K562 (cell line): ENCODE data around the gene ETV4. TPM values are rescaled to one million over a fixed set of nuclear protein-coding genes. Genes with fewer than 3 reads are reported as not detected.

Source experiments
- ATAC-seq: fragments of 200-7000 bp; cut with Tn5 transposase; 3 replicates; pipeline ENCODE4 v1.9.1; 2020; ENCODE audit warnings: moderate library complexity
- BruUV-seq: library from RNA; stranded (reverse); fragments of 400-500 nt; replicated peaks from 2 replicates; lab custom pipeline; 2021; lab: Mats Ljungman, UMichigan
- CTCF ChIA-PET: fragments of 300-600 bp; formaldehyde crosslinking; extraction: SDS; loops from one replicate; lab custom pipeline; 2021; ENCODE audit warnings: low intra/inter-chr PET ratio; lab: Yijun Ruan, JAX
- POLR2A ChIA-PET: fragments of 300-600, 350-650 bp; sonication (Branson Sonifier 250); formaldehyde crosslinking; extraction: SDS; loops from one replicate; lab custom pipeline; 2021; ENCODE audit warnings: antibody characterized with exemption, inconsistent platforms; lab: Yijun Ruan, JAX
- DNase-seq, 4 experiments: peaks; one replicate each; pipeline versions ENCODE4 v3.0.0 to v3.0.0-alpha.2; 2011 to 2018; ENCODE audit warnings: low spot score in 3 of 4, mixed read lengths in 3 of 4; ENCODE audit errors: extremely low read depth in 1 of 4
- FAIRE-seq: peaks from 2 replicates; lab custom pipeline; 2011; peaks lifted over from hg19 to GRCh38; lab: Jason Lieb, UNC
- H2AFZ ChIP-seq: 2 replicates; pipeline ENCODE4 v1.6.0; 2011; ENCODE audit warnings: low read depth, low read length, control low read depth, inconsistent platforms
- H3K27ac ChIP-seq: fragments of 200-600 bp; 3 replicates; pipeline ENCODE4 v1.8.0; 2011; ENCODE audit warnings: low read depth, mild to moderate bottlenecking, control low read depth, inconsistent platforms, low read length, moderate library complexity, mixed read lengths; ENCODE audit errors: extremely low read depth
- H3K27me3 ChIP-seq, 2 experiments: fragments of 300-600 bp in 1 of 2; 2 replicates in 1 of 2; 3 replicates in 1 of 2; pipeline versions ENCODE4 v1.6.0 to v1.8.0; 2011; ENCODE audit warnings: inconsistent platforms in 2 of 2, low read length in 2 of 2, mild to moderate bottlenecking in 1 of 2, mixed read lengths in 1 of 2, moderate library complexity in 1 of 2; ENCODE audit not compliant: control insufficient read depth in 2 of 2, insufficient read depth in 2 of 2
- H3K36me3 ChIP-seq: fragments of 300-600 bp; 3 replicates; pipeline ENCODE4 v1.8.0; 2011; ENCODE audit warnings: mild to moderate bottlenecking, low read length, inconsistent platforms; ENCODE audit not compliant: control insufficient read depth, insufficient read depth
- H3K4me1 ChIP-seq, 2 experiments: fragments of 200-600 bp in 1 of 2; replicated peaks in 1 of 2; 2 replicates in 1 of 2; 3 replicates in 1 of 2; pipeline versions ENCODE4 v1.5.1 to v1.8.0; 2011; ENCODE audit warnings: inconsistent platforms in 2 of 2, low read length in 2 of 2, mild to moderate bottlenecking in 1 of 2, mixed read lengths in 1 of 2, moderate library complexity in 1 of 2; ENCODE audit not compliant: control insufficient read depth in 2 of 2, insufficient read depth in 2 of 2
- H3K4me2 ChIP-seq: 2 replicates; pipeline ENCODE4 v1.6.1; 2011; ENCODE audit warnings: low read length, control low read depth, inconsistent platforms, mixed read lengths; ENCODE audit not compliant: insufficient read depth
- H3K4me3 ChIP-seq: fragments of 200-600 bp; sonication (generic), shearing (Covaris generic); 2 replicates; pipeline ENCODE4 v1.5.1; 2016; ENCODE audit warnings: control low read depth, inconsistent platforms
- H3K79me2 ChIP-seq: fragments of 200-600 bp; 3 replicates; pipeline ENCODE4 v1.8.0; 2011; ENCODE audit warnings: low read length, inconsistent platforms; ENCODE audit not compliant: control insufficient read depth, insufficient read depth
- H3K9ac ChIP-seq, 2 experiments: 2 replicates each; pipeline versions ENCODE4 v1.6.0 to v1.6.1; 2011; ENCODE audit warnings: low read depth in 2 of 2, low read length in 2 of 2, control low read depth in 1 of 2, inconsistent platforms in 1 of 2, mild to moderate bottlenecking in 1 of 2, mixed read lengths in 1 of 2; ENCODE audit not compliant: insufficient read depth in 1 of 2
- H3K9me1 ChIP-seq: one replicate; pipeline ENCODE4 v1.6.0; 2011; ENCODE audit warnings: inconsistent platforms, mild to moderate bottlenecking, low read length, moderate library complexity; ENCODE audit not compliant: control insufficient read depth, insufficient read depth
- H3K9me3 ChIP-seq: replicated peaks from 2 replicates; pipeline ENCODE4 v1.5.1; 2011; ENCODE audit warnings: low read depth, low read length, inconsistent platforms; ENCODE audit not compliant: control insufficient read depth, insufficient read depth
- H4K20me1 ChIP-seq: replicated peaks from 2 replicates; pipeline ENCODE4 v1.6.1; 2011; ENCODE audit warnings: low read length, inconsistent platforms, mixed read lengths; ENCODE audit not compliant: control insufficient read depth, insufficient read depth
- C11orf30 ChIP-seq: fragments of 450-650 bp; IDR thresholded peaks from 2 replicates; pipeline ENCODE4 v1.6.1; 2016; ENCODE audit warnings: low read depth, mild to moderate bottlenecking
- CHD1 ChIP-seq: fragments of 200-600 bp; sonication (generic); IDR thresholded peaks from one replicate; pipeline ENCODE4 v1.6.1; 2012; ENCODE audit warnings: mild to moderate bottlenecking, moderate library complexity, low read length, inconsistent platforms
- FOXA1 ChIP-seq: fragments of 450-650 bp; IDR thresholded peaks from 2 replicates; pipeline ENCODE4 v1.6.1; 2016; ENCODE audit warnings: mild to moderate bottlenecking, borderline replicate concordance
- HOXB6 ChIP-seq: fragments of 250-450 bp; sonication (Bioruptor Pico); IDR thresholded peaks from 2 replicates; pipeline ENCODE4 v1.5.1; 2022; ENCODE audit warnings: mild to moderate bottlenecking, borderline replicate concordance
- MAFF ChIP-seq: IDR thresholded peaks from 2 replicates; pipeline ENCODE4 v1.6.1; 2012; ENCODE audit warnings: low read length, improper control_type of control experiment
- MAFG ChIP-seq: fragments of 450-650 bp; conservative IDR thresholded peaks from 2 replicates; pipeline ENCODE4 v1.6.1; 2016; ENCODE audit warnings: missing genetic modification characterization, missing compliant biosample characterization
- MAFK ChIP-seq: IDR thresholded peaks from 2 replicates; pipeline ENCODE4 v1.6.1; 2011; ENCODE audit warnings: low read length, improper control_type of control experiment
- SRSF9 ChIP-seq: fragments of 200-400 bp; formaldehyde crosslinking; IDR thresholded peaks from 2 replicates; pipeline ENCODE4 v1.6.1; 2017; ENCODE audit warnings: low read depth, low read length, borderline replicate concordance
- ZNF184 ChIP-seq: sonication (generic); formaldehyde crosslinking; IDR thresholded peaks from 2 replicates; pipeline ENCODE4 v1.5.0; 2020; ENCODE audit warnings: missing genetic modification reagents
- ZNF316 ChIP-seq: fragments of 450-650 bp; IDR thresholded peaks from 2 replicates; pipeline ENCODE4 v1.6.1; 2016
- WGBS: fragments of 100-300 bp; shearing (Covaris generic); methylation state at CpG from one replicate; pipeline ENCODE4 v1.1.6; 2016; ENCODE audit warnings: low coverage, mixed read lengths; ENCODE audit not compliant: insufficient coverage; ENCODE audit errors: missing lambda C conversion rate; 5-methylcytosine and 5-hydroxymethylcytosine counted together
- in situ Hi-C: fragments of 300-500 bp; cut with MboI; formaldehyde crosslinking; loops from 4 replicates; pipeline ENCODE4 v1.15.0; 2018; ENCODE audit warnings: inconsistent platforms, mixed read lengths
- intact Hi-C: fragments of 100-400 bp; cut with micrococcal nuclease; formaldehyde crosslinking; loops from 2 replicates; pipeline ENCODE4 v1.14.2; 2022
- polyA plus RNA-seq, 8 experiments: library from polyadenylated mRNA; depleted of rRNA in 4 of 8; stranded (reverse) in 5 of 8; unstranded in 3 of 8; fragments of >200 nt; fragmentation: Nextera tagmentation in 2 of 8; fragmentation: Illumina TruSeq in 1 of 8; extraction: Ambion mirVana in 2 of 8; extraction: Trizol in 1 of 8; gene quantifications; 2 replicates each; pipeline versions ENCODE4 v1.2.1 to v1.2.3, GENCODE V29; 2011 to 2014; ENCODE audit warnings: inconsistent platforms in 1 of 8, missing spikeins in 1 of 8
- total RNA-seq, 7 experiments: library from RNA; depleted of rRNA in 6 of 7; stranded (reverse); fragments of >200 nt in 6 of 7; fragmentation: Illumina TruSeq in 2 of 7; extraction: Trizol in 2 of 7; gene quantifications; 2 replicates each; pipeline versions ENCODE4 v1.2.1 to v1.2.3, GENCODE V29; 2011 to 2021; ENCODE audit warnings: low replicate concordance in 1 of 7

ETV4 gene
- total and polyA plus RNA-seq, 9 of the 15 experiments (the other 6 are each of a cell fraction or from before 2014, with no cell fraction given), result 5.5 to 66.3 (median 28.2) TPM

DNA sequence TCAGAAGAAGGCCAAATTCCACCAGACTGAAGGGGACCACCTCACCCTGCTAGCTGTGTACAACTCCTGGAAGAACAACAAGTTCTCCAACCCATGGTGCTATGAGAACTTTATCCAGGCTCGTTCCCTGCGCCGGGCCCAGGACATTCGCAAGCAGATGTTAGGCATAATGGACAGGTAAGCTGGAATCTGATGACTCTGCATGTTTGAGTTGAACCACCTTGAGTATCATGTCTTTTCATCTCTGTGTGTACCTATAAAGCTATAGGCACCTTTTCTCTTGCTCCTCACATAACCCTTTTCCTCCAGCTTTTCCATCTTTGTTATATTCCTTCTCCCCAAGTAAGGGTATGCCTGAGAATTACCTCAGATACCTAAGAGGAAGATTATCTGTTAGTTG is 24.8 kb downstream of the ETV4 start:
- peaks cover 91% of the 10 kb centered on the region for H3K36me3 ChIP-seq
- no peaks in the 10 kb centered on the region for H3K79me2 ChIP-seq
- in situ Hi-C loops (no loop called here), intact Hi-C loops (loop anchor here (2.0 kb wide), 2 partner anchors 55 to 155 kb away; no protein-coding TSS in a partner anchor)
- H3K4me2 ChIP-seq, result no peak overlapping the region
- ChIA-PET CTCF (interaction anchor here (0.7 to 2.4 kb wide), 3 partner anchors 34 to 152 kb away, joined by 3 to 20 read pairs (median 3); no protein-coding TSS in a partner anchor), POLR2A (no interaction called here)
- no peaks in the 10 kb centered on the region for H3K27me3 ChIP-seq
- no peaks in the 10 kb centered on the region; a peak in 2 of 5 replicates for H3K4me1 ChIP-seq
- no peak overlapping the region for H3K4me3 ChIP-seq
- TF ChIP-seq ZNF184, result no peak
- peak; percentile 78 for TF ChIP-seq ZNF316
- no peak for TF ChIP-seq FOXA1
- no peak for TF ChIP-seq HOXB6 (CRISPR knock-in tag)
- peak; percentile 58; the same call in 1 of the 2 replicates for TF ChIP-seq C11orf30
- TF ChIP-seq MAFG (tag), result peak; percentile 48
- TF ChIP-seq CHD1, result no peak
- no peak for TF ChIP-seq SRSF9
- TF ChIP-seq MAFK, result peak; percentile 40; the same call in 1 of the 2 replicates
- peak; percentile 55 for TF ChIP-seq MAFF
- WGBS, result 98% methylated on average over 4 of the region's 4 CpGs
- no peak for FAIRE-seq
- no TSS peak for BruUV-seq
- peaks cover 3% of the 10 kb centered on the region; the same call in 1 of the 2 replicates for H4K20me1 ChIP-seq
- H3K9ac ChIP-seq, result no peak overlapping the region
- H3K9me3 ChIP-seq, result no peaks in the 10 kb centered on the region
- no peak overlapping the region for H2AFZ ChIP-seq
- H3K9me1 ChIP-seq, result no peaks in the 10 kb centered on the region
- no peak for DNase-seq
- ATAC-seq, result no peak
- H3K27ac ChIP-seq, result no peak overlapping the region
